GM23248 (cell line): Measurements from ENCODE around the gene ANKH. TPM values are rescaled to one million over a fixed set of nuclear protein-coding genes. Genes with fewer than 3 reads are reported as not detected.

ENCODE experiments used
- DNase-seq: peaks from one replicate; pipeline ENCODE4 v3.0.0-alpha.2; 2015
- H2AFZ ChIP-seq: fragments of 200-600 bp; sonication (generic); 2 replicates; pipeline ENCODE4 v1.6.1; 2016; ENCODE audit warnings: antibody characterized with exemption
- H3F3A ChIP-seq: fragments of 200-600 bp; sonication (generic); 2 replicates; pipeline ENCODE4 v1.6.1; 2016; ENCODE audit warnings: mild to moderate bottlenecking, antibody characterized with exemption, mixed run types; ENCODE audit not compliant: insufficient read depth
- H3K27ac ChIP-seq: fragments of 200-600 bp; sonication (generic); 2 replicates; pipeline ENCODE4 v1.5.1; 2016; ENCODE audit warnings: mild to moderate bottlenecking
- H3K27me3 ChIP-seq: fragments of 200-600 bp; sonication (generic); replicated peaks from 2 replicates; pipeline ENCODE4 v1.6.1; 2016; ENCODE audit warnings: mild to moderate bottlenecking; ENCODE audit not compliant: insufficient read depth
- H3K36me3 ChIP-seq: fragments of 200-600 bp; sonication (generic); 2 replicates; pipeline ENCODE4 v1.6.1; 2016; ENCODE audit warnings: low read depth, mild to moderate bottlenecking
- H3K4me1 ChIP-seq: fragments of 200-600 bp; sonication (generic); 2 replicates; pipeline ENCODE4 v1.6.1; 2016; ENCODE audit warnings: mild to moderate bottlenecking; ENCODE audit not compliant: insufficient read depth
- H3K4me2 ChIP-seq: fragments of 200-600 bp; sonication (generic); one replicate; pipeline ENCODE4 v1.6.1; 2016; ENCODE audit warnings: mild to moderate bottlenecking; ENCODE audit not compliant: unreplicated experiment
- H3K4me3 ChIP-seq: fragments of 200-600 bp; sonication (generic); 2 replicates; pipeline ENCODE4 v1.5.1; 2016; ENCODE audit warnings: mild to moderate bottlenecking
- H3K79me2 ChIP-seq: fragments of 200-600 bp; sonication (generic); 2 replicates; pipeline ENCODE4 v1.6.1; 2016; ENCODE audit warnings: mild to moderate bottlenecking; ENCODE audit not compliant: insufficient read depth
- H3K9ac ChIP-seq: fragments of 200-600 bp; sonication (generic); 2 replicates; pipeline ENCODE4 v1.6.1; 2016; ENCODE audit warnings: mild to moderate bottlenecking
- H3K9me2 ChIP-seq: fragments of 200-600 bp; sonication (generic); 2 replicates; pipeline ENCODE4 v1.6.1; 2016; ENCODE audit warnings: mixed run types, mild to moderate bottlenecking, moderate library complexity; ENCODE audit not compliant: insufficient read depth
- H3K9me3 ChIP-seq: fragments of 200-600 bp; sonication (generic); one replicate; pipeline ENCODE4 v1.6.1; 2017; ENCODE audit warnings: low read depth
- H4K20me1 ChIP-seq: fragments of 200-600 bp; sonication (generic); 2 replicates; pipeline ENCODE4 v1.6.0; 2016; ENCODE audit not compliant: insufficient read depth
- EZH2 ChIP-seq: fragments of 200-600 bp; sonication (generic); IDR thresholded peaks from 2 replicates; pipeline ENCODE4 v1.6.1; 2018; ENCODE audit warnings: antibody characterized with exemption, mild to moderate bottlenecking; ENCODE audit not compliant: insufficient read depth, poor library complexity, severe bottlenecking
- EZH2phosphoT487 ChIP-seq: fragments of 200-600 bp; sonication (generic); IDR thresholded peaks from 2 replicates; pipeline ENCODE4 v1.6.1; 2018; ENCODE audit warnings: antibody characterized with exemption, moderate library complexity, mild to moderate bottlenecking, low read depth; ENCODE audit not compliant: insufficient read depth
- WGBS, 2 experiments: methylation state at CpG; one replicate each; pipeline ENCODE4 v1.1.6; 2015 to 2017; ENCODE audit warnings: low lambda C conversion rate in 2 of 2, low coverage in 1 of 2; ENCODE audit errors: missing lambda C conversion rate in 2 of 2; 5-methylcytosine and 5-hydroxymethylcytosine counted together
- in situ Hi-C: fragments of 300-500 bp; cut with MboI; formaldehyde crosslinking; loops from 2 replicates; pipeline ENCODE4 v1.15.0; 2020
- polyA plus RNA-seq: library from polyadenylated mRNA; unstranded; fragments of >200 nt; fragmentation: Nextera tagmentation; extraction: Ambion mirVana; gene quantifications from 2 replicates; pipeline ENCODE4 v1.2.1, GENCODE V29; 2016
- total RNA-seq: library from RNA; depleted of rRNA; stranded (reverse); fragments of >200 nt; shearing (Covaris generic); gene quantifications from 2 replicates; pipeline ENCODE4 v1.2.3, GENCODE V29; 2014

The ANKH gene
- total and polyA plus RNA-seq, 2 experiments from 2014 or later: 45.9 to 47.6 TPM

DNA sequence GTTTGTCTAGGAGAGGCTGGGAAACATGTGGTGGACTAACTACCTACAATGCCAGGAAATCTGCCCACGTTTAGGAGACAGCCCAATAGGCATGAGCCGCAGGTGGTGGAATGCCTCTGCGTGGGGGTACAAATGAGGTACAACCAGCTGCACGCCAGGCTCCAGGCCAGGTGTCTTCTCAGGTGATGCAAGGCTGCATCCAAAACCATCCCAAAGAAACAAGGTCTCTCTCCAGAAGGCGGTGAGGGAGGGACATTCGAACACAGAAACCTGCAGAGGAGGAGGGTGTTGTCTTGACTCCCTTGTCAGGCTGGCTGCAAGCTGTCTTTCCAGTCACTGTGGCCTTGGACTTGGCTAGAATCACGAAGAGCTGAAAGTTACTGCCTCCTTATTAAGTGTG is 11.6 kb downstream of the ANKH start:
- Histone ChIP-seq H4K20me1 (no peaks in the 10 kb centered on the region; the same call in 1 of the 2 replicates), H3K27me3 (no peaks in the 10 kb centered on the region), H3K4me1 (no peaks in the 10 kb centered on the region), H3F3A (no peaks in the 10 kb centered on the region), H3K9me3 (no peaks in the 10 kb centered on the region), H3K4me3 (no peak overlapping the region), H3K27ac (no peak overlapping the region), H3K9ac (no peak overlapping the region), H3K9me2 (no peaks in the 10 kb centered on the region), H3K36me3 (no peaks in the 10 kb centered on the region), H3K4me2 (no peak overlapping the region), H3K79me2 (peaks cover 97% of the 10 kb centered on the region), H2AFZ (no peak overlapping the region)
- WGBS, 2 experiments: 79 to 80% methylated on average over 7 of the region's 7 CpGs
- no peak for TF ChIP-seq EZH2phosphoT487
- no peak for TF ChIP-seq EZH2
- no peak for DNase-seq
- in situ Hi-C loops: no loop called here

DNA sequence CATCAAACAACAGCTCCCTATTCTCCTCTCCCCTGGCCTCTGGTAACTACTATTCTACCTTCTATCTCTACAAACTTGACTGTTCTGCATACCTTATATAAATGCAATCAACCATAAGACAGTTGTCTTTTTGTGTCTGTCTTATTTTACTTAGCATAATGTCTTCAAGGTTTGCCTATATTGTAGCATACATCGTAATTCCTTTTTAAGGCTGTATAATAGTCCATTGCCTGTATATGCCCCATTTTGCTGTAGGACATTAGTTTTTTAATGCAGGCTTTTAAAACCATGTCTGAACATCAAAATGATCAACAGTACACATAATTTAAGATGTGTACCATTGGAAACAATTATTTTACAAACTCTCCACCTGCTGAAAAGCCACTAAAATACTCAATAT is 12.4 kb downstream of the ANKH start:
- no peak overlapping the region for H3K4me2 ChIP-seq
- WGBS, 2 experiments: 100% methylated on average over 1 of the region's 1 CpG
- peaks cover 97% of the 10 kb centered on the region for H3K79me2 ChIP-seq
- DNase-seq: no peak
- no peak overlapping the region for H3K9ac ChIP-seq
- no peaks in the 10 kb centered on the region for H3K9me2 ChIP-seq
- H3K27me3 ChIP-seq: no peaks in the 10 kb centered on the region
- no peaks in the 10 kb centered on the region; the same call in 1 of the 2 replicates for H4K20me1 ChIP-seq
- no peak for TF ChIP-seq EZH2phosphoT487
- no peak for TF ChIP-seq EZH2
- H3F3A ChIP-seq: no peaks in the 10 kb centered on the region
- H3K27ac ChIP-seq: no peak overlapping the region
- H2AFZ ChIP-seq: no peak overlapping the region
- H3K4me1 ChIP-seq: no peaks in the 10 kb centered on the region
- no peak overlapping the region for H3K4me3 ChIP-seq
- in situ Hi-C loops: no loop called here
- H3K9me3 ChIP-seq: no peaks in the 10 kb centered on the region
- H3K36me3 ChIP-seq: no peaks in the 10 kb centered on the region

DNA sequence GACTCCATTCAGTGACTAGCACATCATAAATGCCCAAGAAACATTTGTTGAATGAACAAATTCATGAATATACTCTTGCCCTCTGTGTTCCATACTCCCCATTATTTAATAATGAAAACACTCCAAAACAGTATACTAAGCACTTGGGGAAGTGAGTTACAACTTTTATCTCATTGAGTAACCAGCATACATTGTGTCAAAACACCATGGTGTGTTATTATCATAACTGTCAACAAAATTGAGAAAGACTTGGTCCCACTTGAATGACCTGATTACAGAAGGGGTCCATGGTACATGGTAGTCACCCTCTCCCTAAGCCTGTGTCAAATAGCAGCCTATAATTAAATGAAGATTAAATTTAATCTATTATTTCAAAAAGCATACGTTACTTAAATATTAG is 16.2 kb downstream of the ANKH start:
- H3K79me2 ChIP-seq: peaks cover 96% of the 10 kb centered on the region

DNA sequence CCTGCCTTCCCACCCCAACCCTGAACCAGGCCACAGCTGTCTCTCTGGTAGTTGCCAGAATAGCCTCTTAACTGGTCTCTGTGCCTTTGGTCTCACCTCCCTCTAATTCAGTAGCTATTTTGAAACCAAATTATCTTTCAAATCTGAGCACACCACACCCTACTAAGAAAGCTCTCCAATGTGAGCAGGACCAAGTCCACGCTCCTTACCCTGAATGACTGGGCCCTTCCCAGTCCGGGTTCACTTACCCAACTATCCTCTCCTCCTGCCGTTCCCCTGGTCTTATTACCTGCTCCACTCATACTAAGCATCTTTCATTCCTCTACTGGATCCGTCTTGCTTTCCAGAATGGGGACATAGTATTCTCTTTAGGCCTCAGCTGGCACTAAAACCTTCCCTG is 16.8 kb downstream of the ANKH start:
- no peak overlapping the region for H3K27ac ChIP-seq
- H3K4me1 ChIP-seq: no peaks in the 10 kb centered on the region
- H3K4me2 ChIP-seq: no peak overlapping the region
- no peaks in the 10 kb centered on the region for H3K9me3 ChIP-seq
- H3K4me3 ChIP-seq: no peak overlapping the region
- H2AFZ ChIP-seq: no peak overlapping the region
- 82 to 84% methylated on average over 4 of the region's 4 CpGs for WGBS, 2 experiments
- peaks cover 6% of the 10 kb centered on the region for H4K20me1 ChIP-seq
- H3K9me2 ChIP-seq: no peaks in the 10 kb centered on the region
- in situ Hi-C loops: no loop called here
- H3K36me3 ChIP-seq: no peaks in the 10 kb centered on the region
- TF ChIP-seq EZH2phosphoT487 (no peak), EZH2 (no peak)
- H3K27me3 ChIP-seq: no peaks in the 10 kb centered on the region
- DNase-seq: no peak
- H3F3A ChIP-seq: no peaks in the 10 kb centered on the region
- no peak overlapping the region for H3K9ac ChIP-seq
- peaks cover 90% of the 10 kb centered on the region for H3K79me2 ChIP-seq

More for the DNA sequence above, 16.2 kb downstream of the ANKH start:
- Histone ChIP-seq H3F3A (no peaks in the 10 kb centered on the region), H3K9me3 (no peaks in the 10 kb centered on the region), H3K9ac (no peak overlapping the region), H3K4me2 (no peak overlapping the region), H2AFZ (no peak overlapping the region), H3K4me1 (no peaks in the 10 kb centered on the region), H3K36me3 (no peaks in the 10 kb centered on the region), H3K27ac (no peak overlapping the region), H4K20me1 (peaks cover 6% of the 10 kb centered on the region), H3K27me3 (no peaks in the 10 kb centered on the region), H3K9me2 (no peaks in the 10 kb centered on the region), H3K4me3 (no peak overlapping the region)
- 98 to 100% methylated on average over 1 of the region's 1 CpG for WGBS, 2 experiments
- DNase-seq: no peak
- in situ Hi-C loops: no loop called here
- no peak for TF ChIP-seq EZH2
- no peak for TF ChIP-seq EZH2phosphoT487

DNA sequence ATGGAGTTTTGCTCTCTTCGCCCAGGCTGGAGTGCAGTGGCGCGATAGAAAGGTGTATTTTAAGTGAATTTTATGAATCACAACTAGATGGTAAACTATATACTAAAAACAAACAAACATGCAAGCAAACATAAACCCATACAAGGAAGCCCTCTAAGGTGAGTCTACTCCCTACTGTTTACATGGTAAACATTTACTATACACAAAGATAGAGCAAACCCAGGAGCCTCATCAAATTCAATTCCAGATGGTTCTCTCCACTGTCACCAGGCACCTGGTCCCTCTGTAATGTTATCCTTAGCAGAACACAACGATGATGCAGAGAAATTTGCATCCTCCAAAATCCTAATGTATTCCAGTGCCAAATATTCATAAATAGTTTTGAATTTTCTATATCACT is 17.9 kb downstream of the ANKH start:
- H3K9me3 ChIP-seq: no peaks in the 10 kb centered on the region
- no peaks in the 10 kb centered on the region for H3K36me3 ChIP-seq
- no peak overlapping the region for H3K27ac ChIP-seq
- H3K4me1 ChIP-seq: no peaks in the 10 kb centered on the region
- H3K9me2 ChIP-seq: no peaks in the 10 kb centered on the region
- H3K4me3 ChIP-seq: no peak overlapping the region
- no peak overlapping the region for H3K9ac ChIP-seq
- no peaks in the 10 kb centered on the region for H3K27me3 ChIP-seq
- no peak overlapping the region for H2AFZ ChIP-seq
- no peaks in the 10 kb centered on the region for H3F3A ChIP-seq
- no peak for DNase-seq
- no peak overlapping the region for H3K4me2 ChIP-seq
- in situ Hi-C loops: no loop called here
- H4K20me1 ChIP-seq: peaks cover 6% of the 10 kb centered on the region; the same call in 1 of the 2 replicates
- H3K79me2 ChIP-seq: peaks cover 79% of the 10 kb centered on the region
- WGBS, 2 experiments: 96 to 98% methylated on average over 4 of the region's 4 CpGs
- TF ChIP-seq EZH2phosphoT487 (no peak), EZH2 (no peak)
